Left lobe of liver (tissue), 2 donors: ENCODE results near the gene NFRKB. TPM values are rescaled to one million over a fixed set of nuclear protein-coding genes. Genes with fewer than 3 reads are reported as not detected.

Experiments used
- ATAC-seq: fragments of 200-7000 bp; cut with Tn5 transposase; one replicate; pipeline ENCODE4 v1.9.1; 2020; ENCODE audit warnings: mild to moderate bottlenecking, moderate library complexity
- DNase-seq: peaks from one replicate; pipeline ENCODE4 v3.0.0-alpha.2; 2020; ENCODE audit warnings: low spot score
- total RNA-seq: library from RNA; stranded (reverse); gene quantifications from one replicate; pipeline ENCODE4 v1.2.1, GENCODE V29; 2021
- donor health status: DM: no; HTN: no; CAD: no; lungs with moderate emphysema.
- donor health status: DM: no; HTN: yes; CAD: no.

NFRKB gene
- total RNA-seq, 1 donor from 2014 or later = 10.7 TPM

GRCh38 chr11:129846508-129847335 is 48.7 kb downstream of the NFRKB start:
- ATAC-seq (no peak), DNase-seq (no peak)

Other genes with a start within 250 kb of the NFRKB start
- 16.1 TPM for gene TMEM45B, start 79.7 kb downstream of the NFRKB start, total RNA-seq
- gene PRDM10, start 107.3 kb upstream of the NFRKB start, total RNA-seq = 5.8 TPM
- gene APLP2, start 174.3 kb upstream of the NFRKB start, total RNA-seq = 214 TPM